Myocyte (in vitro differentiated cells): ENCODE measurements around the gene ZIC2. TPM values are rescaled to one million over a fixed set of nuclear protein-coding genes. Genes with fewer than 3 reads are reported as not detected.
"Not testable (repeated sequence)": the region's sequence is repeated elsewhere in the genome, so short reads cannot be mapped to it uniquely, and the experiment has no call there.

Source experiments
- DNase-seq: peaks from one replicate; pipeline ENCODE4 v3.0.0-alpha.2; 2012; ENCODE audit warnings: low read depth
- total RNA-seq: library from RNA; depleted of rRNA; stranded (reverse); fragments of >200 nt; gene quantifications from 2 replicates; pipeline ENCODE4 v1.2.3, GENCODE V29; 2014

Gene ZIC2
- total RNA-seq, 1 donor from 2014 or later, result not detected

GRCh38 chr13:99997702-99998214, 16.2 kb downstream of the ZIC2 start:
- no peak for DNase-seq

GRCh38 chr13:99998261-99998660, 16.7 kb downstream of the ZIC2 start:
- no peak for DNase-seq

- DNase-seq, result no peak
These were observed 33.0 kb downstream of the ZIC2 start for GRCh38 chr13:100014621-100015020.

- DNase-seq, result no peak
These were observed 38.3 kb downstream of the ZIC2 start for GRCh38 chr13:100019780-100020356.

- no peak for DNase-seq
These were observed 41.2 kb downstream of the ZIC2 start for GRCh38 chr13:100022798-100023197.

GRCh38 chr13:100024023-100024422, 42.4 kb downstream of the ZIC2 start:
- no peak for DNase-seq

GRCh38 chr13:100029933-100030332, 48.3 kb downstream of the ZIC2 start:
- DNase-seq, result no peak

GRCh38 chr13:100032642-100033041, 51.1 kb downstream of the ZIC2 start:
- not testable (repeated sequence) for DNase-seq

- no peak for DNase-seq
These were observed 54.4 kb downstream of the ZIC2 start for GRCh38 chr13:100035936-100036335.

Other genes with a start within 250 kb of the ZIC2 start
- gene ZIC5, start 10.0 kb upstream of the ZIC2 start, total RNA-seq, result not detected in 2 replicates
- 14.3 and 40.4 TPM in 2 replicates for gene PCCA, start 107.3 kb downstream of the ZIC2 start, total RNA-seq